ENCODE measurements around the gene HNRNPM. TPM values are rescaled to one million over a fixed set of nuclear protein-coding genes. Genes with fewer than 3 reads are reported as not detected.

HNRNPM gene
- total RNA-seq, 1 donor from 2014 or later = 118 TPM

DNA sequence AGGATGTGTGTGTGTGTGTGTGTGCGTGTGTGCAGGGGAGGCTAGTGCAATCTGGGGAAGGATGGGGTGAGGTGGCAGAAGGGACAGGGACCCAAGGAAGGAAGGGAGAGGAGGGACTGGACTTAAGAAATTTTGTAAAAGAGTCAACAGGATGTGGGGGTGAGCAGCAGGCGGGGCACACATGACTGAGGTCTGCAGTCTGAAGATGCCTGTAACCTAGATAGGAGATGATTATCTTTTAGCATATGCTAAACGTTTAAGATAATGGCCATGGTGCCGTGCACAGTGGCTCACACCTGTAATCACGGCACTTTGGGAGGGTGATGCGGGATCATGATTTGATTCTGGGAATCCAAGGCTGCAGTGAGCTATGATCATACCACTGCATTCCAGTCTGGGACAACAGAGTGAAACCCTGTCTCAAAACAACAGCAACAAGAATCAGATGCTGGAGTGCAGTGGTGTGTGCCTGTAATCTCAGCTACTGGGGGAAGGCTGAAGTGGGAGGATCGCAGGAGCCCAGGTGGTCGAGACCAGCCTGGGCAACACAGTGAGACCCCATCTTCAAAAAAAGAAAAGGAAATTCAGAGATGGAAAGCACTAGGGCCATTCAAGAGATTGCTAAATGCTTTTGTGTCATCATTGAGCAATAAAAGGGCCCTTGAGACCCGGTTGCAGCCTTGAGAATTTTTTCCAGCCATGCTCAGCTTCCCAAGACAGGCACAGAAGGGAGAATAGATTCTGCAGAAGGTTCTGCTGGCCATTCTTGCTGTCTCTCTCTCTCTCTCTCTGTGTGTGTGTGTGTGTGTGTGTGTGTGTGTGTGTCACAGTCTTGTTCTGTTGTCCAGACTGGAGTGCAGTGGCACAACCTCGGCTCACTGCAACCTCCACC, 73.0 kb downstream of the HNRNPM start:
- ATAC-seq = no peak
- intact Hi-C loops (cut with DNase I) = loop anchor here (10.0 kb wide), 1 partner anchor 253 kb away; no protein-coding TSS in a partner anchor
- peak; percentile 30 for DNase-seq (ENCODE audit: missing footprints)

GRCh38 chr19:8518536-8518935, 73.8 kb downstream of the HNRNPM start:
- intact Hi-C loops (cut with DNase I) = loop anchor here (10.0 kb wide), 1 partner anchor 254 kb away; no protein-coding TSS in a partner anchor
- peak; percentile 14 for DNase-seq (ENCODE audit: missing footprints)
- ATAC-seq = no peak

GRCh38 chr19:8519388-8519787, 74.6 kb downstream of the HNRNPM start:
- ATAC-seq (no peak), DNase-seq (ENCODE audit: missing footprints) (peak; percentile 30)
- intact Hi-C loops (cut with DNase I) = loop anchor here (10.0 kb wide), 1 partner anchor 255 kb away; no protein-coding TSS in a partner anchor

GRCh38 chr19:8525401-8525684, 80.6 kb downstream of the HNRNPM start:
- intact Hi-C loops (cut with DNase I) = no loop called here
- DNase-seq (ENCODE audit: missing footprints) = no peak
- ATAC-seq = no peak

DNA sequence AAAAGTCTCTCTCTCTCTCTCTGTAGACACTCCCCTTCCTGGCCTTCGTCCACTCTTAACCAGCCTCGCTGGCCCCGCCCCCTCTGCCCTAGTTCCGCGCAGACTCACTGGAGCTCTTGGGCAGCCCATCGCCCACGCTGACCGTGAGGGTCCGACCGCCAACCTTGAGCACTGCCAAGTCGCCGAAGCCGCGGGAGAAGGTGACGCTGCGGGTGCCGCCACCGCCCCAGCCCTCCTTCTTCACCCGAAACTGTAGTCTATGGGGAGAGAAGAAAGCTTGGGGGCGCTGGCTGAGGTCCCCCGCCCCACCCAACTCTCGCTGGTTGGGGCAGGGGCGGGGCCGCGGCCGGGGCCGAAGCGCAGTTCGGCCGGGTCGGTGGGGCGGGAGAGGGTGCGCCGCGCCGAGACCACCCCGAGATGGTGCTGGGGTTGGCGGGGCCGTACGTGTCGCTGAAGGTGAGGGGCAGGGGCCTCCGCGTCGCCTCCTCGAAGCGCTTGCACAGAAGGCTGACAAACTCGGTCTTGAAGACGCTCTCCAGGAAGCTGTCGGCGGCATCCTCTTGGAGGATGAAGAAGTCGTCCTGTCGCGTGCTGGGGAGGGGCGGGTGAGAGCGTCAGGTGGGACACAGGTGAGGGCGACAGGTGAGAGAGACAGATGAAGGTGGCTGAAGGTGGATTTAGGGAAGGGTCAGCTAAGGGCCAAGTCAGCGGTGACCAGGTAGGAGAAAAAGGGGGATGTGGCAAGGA, 81.7 kb downstream of the HNRNPM start:
- ATAC-seq (peak; percentile 78), DNase-seq (ENCODE audit: missing footprints) (peak; percentile 91)
- intact Hi-C loops (cut with DNase I) = no loop called here

- intact Hi-C loops (cut with DNase I) = no loop called here
- ATAC-seq (no peak), DNase-seq (ENCODE audit: missing footprints) (no peak)
These were observed 83.7 kb downstream of the HNRNPM start for GRCh38 chr19:8528500-8528899.

DNA sequence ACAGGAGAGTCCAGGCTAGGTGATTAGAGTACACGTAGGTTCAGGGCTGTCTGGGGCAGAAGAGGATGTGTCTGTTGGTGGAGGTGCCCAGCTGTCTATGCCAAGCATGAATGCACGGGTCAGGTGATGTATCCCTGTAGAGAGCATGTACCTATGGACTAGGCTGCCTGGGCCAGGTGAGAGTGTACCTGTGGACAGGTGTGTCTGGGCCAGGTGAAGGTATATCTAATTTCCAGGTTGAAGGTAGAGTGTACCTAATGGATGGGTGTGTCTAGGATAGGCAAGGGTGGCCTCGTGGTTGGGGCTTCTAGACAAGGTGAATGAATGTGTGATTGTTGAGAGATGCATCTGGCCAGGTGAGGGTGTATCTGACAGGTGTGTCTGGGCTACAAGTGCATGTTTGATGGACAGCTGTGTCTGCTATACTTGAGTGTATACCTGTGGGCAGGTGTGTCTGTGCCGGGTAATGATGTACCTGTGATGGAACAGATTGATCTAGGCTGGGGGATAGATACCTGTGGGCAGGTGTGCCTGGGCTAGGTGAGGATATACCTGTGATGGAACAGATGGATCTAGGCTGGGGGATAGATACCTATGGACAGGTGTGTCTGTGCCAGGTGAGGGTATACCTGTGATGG, 84.7 kb downstream of the HNRNPM start:
- DNase-seq (ENCODE audit: missing footprints) = no peak
- ATAC-seq = no peak
- intact Hi-C loops (cut with DNase I) = no loop called here

- intact Hi-C loops (cut with DNase I) = no loop called here
- DNase-seq (ENCODE audit: missing footprints) = no peak
- no peak for ATAC-seq
These were observed 85.4 kb downstream of the HNRNPM start for GRCh38 chr19:8530061-8530679.

GRCh38 chr19:8531470-8531869, 86.7 kb downstream of the HNRNPM start:
- intact Hi-C loops (cut with DNase I) = no loop called here
- no peak for DNase-seq (ENCODE audit: missing footprints)
- no peak for ATAC-seq

DNA sequence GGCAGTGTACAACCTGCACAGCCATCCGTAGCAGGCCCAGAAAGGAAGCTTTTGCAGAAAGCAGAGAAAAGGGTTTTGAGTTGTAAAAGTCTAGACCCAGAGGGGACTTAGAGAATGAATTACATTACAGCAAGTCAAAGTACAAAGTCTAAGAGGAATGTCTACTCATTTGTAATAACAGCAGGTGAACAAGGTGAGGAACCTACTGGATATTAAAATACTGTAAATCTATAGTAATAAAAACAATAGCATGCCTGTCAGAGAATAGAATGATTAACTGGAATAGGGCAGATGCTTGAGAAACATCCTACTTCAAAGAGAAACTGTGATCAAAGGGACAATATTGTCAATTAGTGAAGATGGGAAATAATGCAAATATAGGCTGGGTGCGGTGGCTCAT, 87.5 kb downstream of the HNRNPM start:
- no peak for ATAC-seq
- DNase-seq (ENCODE audit: missing footprints) = no peak
- intact Hi-C loops (cut with DNase I) = no loop called here

- intact Hi-C loops (cut with DNase I) = no loop called here
- DNase-seq (ENCODE audit: missing footprints) (no peak), ATAC-seq (no peak)
These were observed 91.5 kb downstream of the HNRNPM start for GRCh38 chr19:8536282-8536681.

DNA sequence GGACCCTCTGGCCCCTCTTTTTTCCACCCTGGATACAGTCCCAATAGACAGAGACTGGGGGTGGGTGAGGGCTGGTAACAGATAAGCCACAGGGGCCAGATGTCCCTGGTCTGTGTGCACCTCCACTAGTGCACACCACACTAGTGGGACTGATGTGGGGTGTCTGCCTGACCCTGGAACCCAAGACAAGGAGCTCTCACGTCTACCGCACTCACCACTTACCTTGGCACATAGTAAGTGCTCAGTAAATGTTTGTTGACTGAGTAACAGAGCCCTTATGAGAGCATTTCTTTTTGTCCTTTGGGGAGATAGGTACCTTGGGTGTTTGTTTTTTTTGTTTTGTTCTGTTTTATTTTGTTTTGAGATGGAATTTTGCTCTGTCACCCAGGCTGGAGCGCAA, 92.3 kb downstream of the HNRNPM start:
- intact Hi-C loops (cut with DNase I) = no loop called here
- ATAC-seq = no peak
- no peak for DNase-seq (ENCODE audit: missing footprints)

Other genes with a start within 250 kb of the HNRNPM start
- gene CERS4, start 235.6 kb upstream of the HNRNPM start, total RNA-seq = 21.4 TPM
- gene CD320, start 136.6 kb upstream of the HNRNPM start, total RNA-seq = 32.9 TPM
- 129 TPM for gene NDUFA7, start 123.6 kb upstream of the HNRNPM start, total RNA-seq
- gene RPS28, start 123.5 kb upstream of the HNRNPM start, total RNA-seq = 1,212 TPM
- 20.5 TPM for gene KANK3, start 101.7 kb upstream of the HNRNPM start, total RNA-seq
- gene ANGPTL4, start 80.8 kb upstream of the HNRNPM start, total RNA-seq = 24.6 TPM
- 144 TPM for gene RAB11B, start 54.6 kb upstream of the HNRNPM start, total RNA-seq
- 110 TPM for gene MARCHF2, start 31.7 kb upstream of the HNRNPM start, total RNA-seq
- gene PRAM1, start 57.7 kb downstream of the HNRNPM start, total RNA-seq = 0.78 TPM
- gene ZNF414, start 69.2 kb downstream of the HNRNPM start, total RNA-seq = 9.8 TPM
- gene MYO1F, start 132.5 kb downstream of the HNRNPM start, total RNA-seq = 9.3 TPM
- gene ADAMTS10, start 165.7 kb downstream of the HNRNPM start, total RNA-seq = 10.0 TPM
- gene NFILZ, start 185.7 kb downstream of the HNRNPM start, total RNA-seq = not detected

Data from Right ventricle myocardium inferior (tissue), 1 donor.